Gastrocnemius medialis (tissue), 4 donors: ENCODE data around the gene SESN3.

Source experiments
- CTCF ChIP-seq, 5 experiments: fragments of 450-650 bp in 3 of 5; fragments of 200-600 bp in 2 of 5; sonication (generic) in 2 of 5; IDR thresholded peaks in 4 of 5; conservative IDR thresholded peaks in 1 of 5; 1 replicate in 4 of 5; 2 replicates in 1 of 5; pipeline ENCODE4 v1.5.1; 2016 to 2019; ENCODE audit warnings: antibody characterized with exemption in 5 of 5, mild to moderate bottlenecking in 3 of 5, moderate library complexity in 3 of 5
- POLR2A ChIP-seq, 2 donors: fragments of 450-650 bp; IDR thresholded peaks; one replicate each; pipeline ENCODE4 v1.6.1; 2017; ENCODE audit warnings: antibody characterized with exemption in 2 of 2, mild to moderate bottlenecking in 2 of 2, moderate library complexity in 2 of 2

- no peak for TF ChIP-seq CTCF (IDR thresholded peaks at IDR 0.05 in 4 of 5, conservative IDR thresholded peaks at IDR 0.05 in 1 of 5)
- TF ChIP-seq POLR2A (IDR thresholded peaks at IDR 0.05) = peak in 1 of 2 donors; percentile 26
These were observed 23.2 kb upstream of the SESN3 start for GRCh38 chr11:95254131-95254704.
